Cortex of kidney (tissue), 1 donor: ENCODE data around the gene OR1N1.
"Not testable (repeated sequence)": the region's sequence is repeated elsewhere in the genome, so short reads cannot be mapped to it uniquely, and the experiment has no call there.

Source experiments
- DNase-seq: peaks from one replicate; lab custom pipeline; 2025; lab: John Stamatoyannopoulos, UW

Gene OR1N1

GRCh38 chr9:122527193-122527592 lies at the start of gene OR1N1:
TSS of gene OR1N1 (minus strand) at chr9:122527293. CDS start at chr9:122527293, 0 bp downstream.
- no peak for DNase-seq

DNA sequence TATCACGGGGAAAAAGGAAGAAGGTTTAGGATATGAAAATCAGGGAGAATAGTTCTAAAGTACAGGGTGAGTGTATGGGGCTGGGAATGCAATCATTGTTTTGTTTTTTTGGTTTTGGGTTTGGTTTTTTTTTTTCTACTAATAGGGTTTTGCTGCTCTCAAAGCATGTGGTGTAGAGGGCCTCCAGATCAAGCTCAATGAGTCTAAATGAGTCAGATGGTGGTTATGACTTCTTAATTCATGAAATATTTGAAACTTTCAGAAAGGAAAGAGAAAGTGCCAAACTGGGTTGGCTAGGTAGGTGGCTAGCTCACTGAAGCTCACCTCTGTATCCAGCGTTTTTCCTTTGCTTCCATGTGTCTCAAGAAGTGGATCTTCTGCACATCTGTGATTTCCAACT lies 45.4 kb upstream of the OR1N1 start:
- no peak for DNase-seq

DNA sequence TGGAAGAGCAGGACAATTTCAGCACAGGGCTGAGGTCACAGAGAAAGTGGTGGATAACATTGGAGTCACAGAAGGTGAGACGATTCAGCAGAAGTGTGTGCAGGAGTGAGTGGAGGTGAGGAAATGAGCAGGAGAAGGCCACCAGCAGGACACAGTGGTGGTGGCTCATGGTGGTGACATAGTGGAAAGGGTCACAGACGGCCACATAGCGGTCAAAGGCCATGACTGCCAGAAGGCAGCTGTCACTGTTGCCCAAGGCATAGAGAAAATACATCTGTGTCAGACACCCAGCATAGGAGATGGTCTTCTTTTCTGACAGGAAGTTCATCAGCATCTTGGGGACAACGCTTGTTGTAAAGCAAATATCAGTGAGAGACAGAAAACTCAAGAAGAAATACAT lies 40.8 kb upstream of the OR1N1 start:
- DNase-seq, result no peak

- DNase-seq, result no peak
These were observed 35.2 kb upstream of the OR1N1 start for GRCh38 chr9:122562134-122562760.

GRCh38 chr9:122561446-122561845 lies 34.4 kb upstream of the OR1N1 start:
- no peak for DNase-seq

DNA sequence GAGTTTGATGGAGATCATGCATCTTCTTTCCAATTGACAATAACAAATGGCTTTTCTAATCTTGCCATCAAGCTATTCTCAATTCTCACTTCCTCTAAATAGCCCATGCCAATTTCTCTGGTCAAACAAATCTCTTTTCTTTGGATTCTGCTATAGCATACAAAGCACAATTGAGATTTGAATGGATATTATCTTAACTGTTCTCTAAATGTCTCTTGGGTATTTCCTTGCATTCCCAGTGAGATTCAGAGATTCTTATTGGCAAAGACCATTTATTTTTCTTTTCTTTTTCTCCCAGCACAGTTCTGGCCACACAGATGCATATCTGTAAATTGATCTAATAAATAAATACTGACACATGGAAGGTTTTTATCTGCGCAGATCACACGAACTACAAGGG lies 25.7 kb upstream of the OR1N1 start, which contains the start of gene OR1N2:
Gene OR1N2 (plus strand): TSS at position 301 of the 400 bp plus-strand sequence. CDS start 100 bp downstream, outside the sequence.
- no peak for DNase-seq

DNA sequence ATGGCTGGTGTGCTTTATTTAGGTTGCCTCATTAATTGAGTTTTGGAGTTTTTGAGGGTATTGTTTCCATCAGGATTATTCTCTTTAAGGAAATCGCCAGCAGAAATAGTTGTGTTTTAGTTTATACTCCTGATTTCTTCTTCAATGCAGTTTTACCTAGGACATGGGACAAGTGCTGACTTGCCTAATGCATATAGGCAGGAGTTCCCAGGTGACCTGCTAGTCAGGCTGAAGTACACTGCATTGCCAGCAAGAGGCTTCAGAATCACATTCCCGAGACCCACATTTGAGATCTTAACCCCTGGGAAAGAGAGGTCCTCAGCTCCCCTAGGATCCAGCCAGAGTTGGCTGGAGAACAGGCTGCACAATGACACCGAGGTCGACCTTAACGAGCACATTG lies 24.3 kb upstream of the OR1N1 start:
- DNase-seq, result no peak

DNA sequence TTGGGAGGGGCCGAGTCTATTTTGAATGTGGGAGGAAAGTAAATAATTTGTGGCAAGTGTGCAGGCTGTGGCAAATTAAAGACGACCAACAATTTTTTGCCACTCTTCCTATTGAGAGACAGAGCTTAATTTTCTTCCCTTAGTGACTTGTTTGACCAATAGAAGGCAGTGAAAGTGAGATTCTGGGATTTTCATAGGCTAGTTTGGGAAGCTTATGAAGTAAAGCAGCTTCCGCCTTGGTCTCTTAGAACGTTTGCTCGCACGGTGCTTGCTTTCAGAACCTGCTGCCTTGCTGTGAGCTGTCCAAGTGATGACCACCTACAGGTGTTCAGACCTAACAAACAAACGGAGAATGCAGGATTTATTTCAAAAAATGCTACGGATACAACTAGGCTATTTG lies 19.1 kb upstream of the OR1N1 start:
- no peak for DNase-seq

- DNase-seq, result no peak
These were observed 11.7 kb upstream of the OR1N1 start for GRCh38 chr9:122538757-122539156.

DNA sequence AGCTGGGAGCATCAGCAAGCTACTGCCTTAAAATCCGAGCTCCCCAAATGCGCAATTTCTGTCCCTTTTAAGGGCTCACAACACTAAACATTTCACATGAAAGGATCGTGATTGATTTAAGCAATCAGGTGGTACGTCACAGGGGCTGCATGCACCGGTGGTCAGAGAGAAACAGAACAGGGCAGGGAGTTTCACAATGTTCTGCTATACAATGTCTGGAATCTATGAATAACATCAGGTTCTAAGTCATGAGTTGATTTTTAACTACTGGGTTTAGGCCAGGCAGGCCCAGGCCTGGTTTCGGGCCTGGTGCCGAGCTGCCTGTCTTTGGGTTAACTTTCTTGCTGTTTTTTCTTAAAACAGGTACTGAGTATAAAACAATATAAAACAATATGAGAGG lies 10.0 kb upstream of the OR1N1 start:
- DNase-seq, result not testable (repeated sequence)

DNA sequence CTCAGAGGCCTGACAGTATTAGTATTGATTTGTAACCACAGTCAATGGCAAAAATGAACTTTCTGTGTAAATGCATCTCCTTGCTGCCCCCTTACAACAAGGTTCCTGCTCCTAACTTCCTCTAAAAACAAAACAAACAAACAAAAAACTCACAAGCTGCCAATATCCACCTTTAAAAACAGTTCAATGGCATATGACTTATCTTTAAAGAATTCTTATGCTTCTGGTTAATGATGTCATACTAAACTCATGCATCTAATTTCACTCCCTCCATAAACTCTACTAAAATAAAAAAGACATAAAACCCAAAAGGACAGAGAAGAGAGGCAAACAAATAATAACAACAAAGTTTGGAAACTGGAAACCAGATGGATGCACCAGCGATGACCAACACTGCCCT lies 9.0 kb upstream of the OR1N1 start:
- no peak for DNase-seq

DNA sequence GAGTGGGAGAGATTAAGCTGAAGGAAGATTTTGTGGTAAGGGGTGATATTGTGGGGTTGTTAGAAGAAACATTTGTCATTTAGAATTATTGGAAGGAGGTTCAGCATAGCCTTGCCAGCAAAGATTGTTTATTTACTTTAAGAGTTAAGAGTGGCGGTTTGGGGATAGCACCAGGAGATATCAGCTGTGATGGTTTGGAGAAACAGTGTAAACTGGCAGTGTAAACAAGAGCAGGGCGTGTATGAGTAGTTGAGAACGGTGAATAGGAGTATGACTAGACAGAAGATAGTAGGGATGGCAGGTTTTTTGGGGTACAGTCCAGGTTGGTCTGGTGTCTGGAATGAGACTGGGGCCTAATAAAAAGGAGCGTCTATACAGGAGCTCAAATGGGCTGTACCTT lies 4.1 kb upstream of the OR1N1 start:
- not testable (repeated sequence) for DNase-seq

GRCh38 chr9:122526602-122527001 lies 491 bp downstream of the OR1N1 start:
- DNase-seq, result no peak

- DNase-seq, result no peak
These were observed 7.7 kb downstream of the OR1N1 start for GRCh38 chr9:122519376-122519775.

GRCh38 chr9:122518841-122519240 lies 8.3 kb downstream of the OR1N1 start, which contains the start of gene OR1J4:
TSS of gene OR1J4 (plus strand) at chr9:122519141. CDS start at chr9:122519141, 0 bp downstream.
- no peak for DNase-seq

GRCh38 chr9:122518226-122518625 lies 8.9 kb downstream of the OR1N1 start:
- DNase-seq, result no peak

GRCh38 chr9:122510502-122510901 lies 16.6 kb downstream of the OR1N1 start, which contains the start of gene OR1J2:
TSS of gene OR1J2 (plus strand) at chr9:122510802. CDS start at chr9:122510802, 0 bp downstream.
- DNase-seq, result no peak

DNA sequence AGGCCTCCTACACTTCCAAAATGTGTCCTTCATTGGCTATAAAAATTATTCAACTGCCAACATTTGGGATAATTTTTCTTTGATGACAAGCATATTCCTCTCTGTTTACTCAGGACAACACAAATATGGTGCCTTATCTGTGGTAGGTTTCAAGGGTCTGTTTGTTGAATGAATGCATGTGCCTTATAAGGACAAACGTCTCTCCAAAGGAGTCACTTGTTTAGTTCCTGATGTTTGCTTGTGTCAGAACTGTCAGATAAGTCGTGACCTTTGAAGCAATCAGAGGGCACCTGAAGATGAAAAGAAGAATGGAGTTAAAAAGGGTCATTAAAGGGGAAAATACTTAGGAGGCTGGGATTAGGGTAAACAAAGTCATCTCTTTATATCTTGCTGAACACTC lies 20.1 kb downstream of the OR1N1 start:
- no peak for DNase-seq

DNA sequence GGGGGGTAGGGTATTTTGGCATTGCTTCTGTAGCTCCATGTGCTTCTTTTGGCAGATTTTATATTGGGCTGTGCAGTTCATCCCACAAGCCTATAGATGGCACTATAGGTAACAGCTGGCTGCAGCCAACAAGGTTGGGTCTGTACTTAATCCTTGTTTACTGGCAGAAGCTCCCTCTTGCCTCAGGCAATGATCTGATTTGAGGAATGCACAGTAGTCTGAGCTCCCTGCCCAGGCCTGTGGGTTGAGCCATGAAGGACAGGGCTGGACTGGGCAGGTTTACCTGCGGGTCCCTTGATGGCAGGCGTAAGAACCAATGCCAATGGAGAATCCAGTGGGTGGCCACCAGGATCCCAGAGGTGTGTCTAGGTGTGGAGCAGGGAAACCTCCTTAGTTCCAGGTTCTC lies 28.2 kb downstream of the OR1N1 start:
- DNase-seq, result no peak

- DNase-seq, result no peak
These were observed 48.0 kb downstream of the OR1N1 start for GRCh38 chr9:122479062-122479461.

- DNase-seq, result no peak
These were observed 49.3 kb downstream of the OR1N1 start, which contains the start of gene OR1J1 for GRCh38 chr9:122477826-122478225. TSS of gene OR1J1 (minus strand) at chr9:122477926. CDS start at chr9:122477926, 0 bp downstream.

DNA sequence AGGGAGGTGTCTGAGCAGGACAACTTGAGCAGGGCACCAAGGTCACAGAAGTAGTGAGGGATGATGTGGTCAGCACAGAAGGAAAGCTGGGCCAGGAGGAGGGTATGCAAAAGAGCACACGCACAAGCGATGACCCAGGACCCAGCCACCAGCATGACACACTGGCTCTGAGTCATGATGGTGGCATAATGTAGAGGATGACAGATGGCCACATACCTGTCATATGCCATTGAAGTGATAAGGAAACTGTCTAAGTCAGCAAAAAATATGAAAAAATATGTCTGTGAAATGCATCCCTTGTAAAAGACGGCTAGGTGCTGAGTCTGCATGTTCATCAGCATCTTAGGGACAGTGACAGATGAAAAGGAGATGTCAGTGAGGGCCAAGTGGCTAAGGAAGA lies 49.7 kb downstream of the OR1N1 start:
- no peak for DNase-seq
